GM19455 (cell line): ENCODE measurements around the gene HEATR1.
"Not testable (repeated sequence)": the region's sequence is repeated elsewhere in the genome, so short reads cannot be mapped to it uniquely, and the experiment has no call there.

ENCODE experiments used
- ATAC-seq: cut with Tn5 transposase; IDR thresholded peaks from one replicate; pipeline ENCODE4 v1.9.1; 2021; ENCODE audit not compliant: unreplicated experiment

The HEATR1 gene

DNA sequence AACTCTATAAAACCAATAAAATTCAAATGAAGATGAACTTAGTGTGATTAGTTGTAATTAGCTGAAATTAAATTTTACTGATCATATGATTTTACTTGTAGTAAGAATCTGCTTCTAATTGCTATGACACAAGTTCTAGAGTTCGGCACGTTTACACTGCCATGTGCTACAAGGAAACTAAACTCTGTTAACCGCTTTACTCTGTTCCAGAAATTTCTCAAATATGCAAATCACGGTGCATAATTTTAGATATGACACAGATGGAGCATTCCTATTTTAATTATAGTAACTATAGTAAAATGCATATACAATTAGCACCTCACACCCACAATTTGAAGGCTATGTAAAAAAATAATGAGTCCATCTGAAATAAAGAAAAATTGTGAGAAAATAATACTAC, 14.8 kb downstream of the HEATR1 start:
- ATAC-seq = no peak

DNA sequence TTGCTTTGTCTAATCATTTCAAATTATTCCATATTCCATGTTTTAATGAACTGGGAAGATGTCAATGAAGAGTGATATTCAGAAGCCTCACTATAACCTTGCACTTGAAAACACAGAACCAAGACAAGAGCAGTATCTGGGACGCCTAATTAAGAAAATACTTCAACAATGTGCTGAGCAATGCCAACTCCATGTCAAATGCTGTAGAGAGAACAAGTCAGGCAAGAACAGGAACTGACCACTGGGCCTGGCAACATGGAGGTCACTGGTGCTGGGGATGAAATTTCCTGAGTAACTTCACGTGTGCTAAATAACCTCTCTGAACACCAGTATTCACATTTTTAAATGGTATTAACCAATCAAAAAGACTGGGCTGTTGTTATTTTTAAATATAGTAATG, 22.8 kb downstream of the HEATR1 start:
- ATAC-seq = no peak

DNA sequence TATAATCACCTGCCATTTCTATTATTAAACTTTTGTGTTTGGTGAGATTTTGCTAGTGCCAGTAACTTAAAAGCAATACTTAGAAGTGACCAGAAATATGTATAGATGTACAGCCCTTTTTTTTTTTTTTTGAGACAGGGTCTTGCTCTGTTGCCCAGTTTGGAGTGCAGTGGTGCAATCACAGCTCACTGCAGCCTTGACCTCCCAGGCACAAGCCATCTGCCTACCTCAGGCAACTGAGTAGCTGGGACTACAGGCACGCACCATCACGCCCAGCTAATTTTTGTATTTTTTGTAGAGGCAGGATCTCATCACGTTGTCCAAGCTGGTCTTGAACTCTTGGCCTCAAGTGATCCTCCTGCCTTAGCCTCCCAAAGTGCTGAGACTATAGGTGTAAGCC, 23.9 kb downstream of the HEATR1 start:
- not testable (repeated sequence) for ATAC-seq

DNA sequence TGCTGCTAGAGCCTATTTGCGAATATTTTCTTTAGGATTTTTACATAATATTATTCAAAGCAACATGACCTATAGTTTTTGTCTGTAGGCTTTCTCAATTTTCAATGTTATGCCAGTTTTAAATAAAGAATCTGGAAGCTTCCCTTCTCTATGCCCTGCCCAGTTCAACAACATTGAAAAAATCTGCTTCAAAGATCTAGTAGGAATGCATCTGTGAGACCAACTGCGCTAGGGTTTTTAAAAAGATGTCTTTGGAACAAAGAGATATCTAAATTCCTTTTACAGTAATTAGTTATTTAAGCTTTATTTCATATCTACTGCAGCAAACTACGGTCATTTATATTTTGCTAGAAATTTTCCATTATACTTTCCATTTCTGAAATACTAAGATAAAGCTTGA, 25.7 kb downstream of the HEATR1 start:
- ATAC-seq = no peak

DNA sequence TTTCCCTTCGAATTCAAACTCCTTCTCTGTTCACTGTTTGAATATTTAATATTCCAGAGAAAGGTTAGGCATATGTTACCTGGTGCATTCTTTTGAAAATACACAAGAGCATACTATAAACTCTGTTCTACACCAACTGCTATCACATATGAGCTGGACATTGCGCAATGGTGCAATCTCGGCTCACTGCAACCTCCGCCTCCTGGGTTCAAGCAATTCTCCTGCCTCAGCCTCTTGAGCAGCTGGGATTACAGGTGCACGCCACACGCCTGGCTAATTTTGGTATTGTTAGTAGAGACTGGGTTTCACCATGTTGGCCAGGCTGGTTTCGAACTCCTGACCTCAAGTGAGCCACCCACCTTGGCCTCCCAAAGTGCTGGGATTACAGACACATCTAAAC, 27.3 kb downstream of the HEATR1 start:
- not testable (repeated sequence) for ATAC-seq

DNA sequence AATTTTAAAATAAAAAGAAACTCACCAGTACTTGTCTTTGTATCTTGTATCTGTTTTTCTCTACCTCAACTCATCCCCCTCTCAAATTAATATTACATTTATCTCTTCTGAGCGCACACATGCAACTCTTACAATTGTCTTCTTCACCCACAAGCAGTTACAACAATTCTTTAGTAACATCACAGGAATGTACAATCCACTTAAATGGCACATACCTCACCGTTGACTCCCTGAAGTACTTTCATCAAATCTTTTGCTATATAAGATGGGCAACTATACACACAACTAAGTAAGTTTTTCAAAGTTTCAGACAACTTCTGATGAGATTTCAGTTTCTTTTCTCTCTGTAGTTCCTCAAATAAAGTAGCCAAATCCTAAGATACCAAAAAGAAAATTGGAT, 28.3 kb downstream of the HEATR1 start:
- ATAC-seq = no peak

DNA sequence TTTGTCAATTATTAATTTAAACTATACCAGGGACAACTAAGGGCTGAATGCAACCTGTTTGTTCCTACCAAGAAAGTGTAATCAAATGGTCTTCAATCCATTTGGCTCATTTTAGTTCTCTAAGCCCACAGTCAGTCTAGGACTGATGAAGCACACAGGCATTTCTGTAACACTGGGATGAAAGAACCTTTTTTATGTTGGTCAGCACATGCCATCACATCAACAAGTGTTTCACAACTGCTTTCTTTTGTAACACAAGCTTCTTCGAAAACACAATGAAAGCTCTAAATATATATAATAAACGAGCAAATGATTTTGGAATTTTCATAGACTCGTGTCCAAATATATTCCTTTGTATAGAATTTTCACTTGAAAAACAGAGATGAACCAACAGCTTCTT, 28.8 kb downstream of the HEATR1 start:
- no peak for ATAC-seq

DNA sequence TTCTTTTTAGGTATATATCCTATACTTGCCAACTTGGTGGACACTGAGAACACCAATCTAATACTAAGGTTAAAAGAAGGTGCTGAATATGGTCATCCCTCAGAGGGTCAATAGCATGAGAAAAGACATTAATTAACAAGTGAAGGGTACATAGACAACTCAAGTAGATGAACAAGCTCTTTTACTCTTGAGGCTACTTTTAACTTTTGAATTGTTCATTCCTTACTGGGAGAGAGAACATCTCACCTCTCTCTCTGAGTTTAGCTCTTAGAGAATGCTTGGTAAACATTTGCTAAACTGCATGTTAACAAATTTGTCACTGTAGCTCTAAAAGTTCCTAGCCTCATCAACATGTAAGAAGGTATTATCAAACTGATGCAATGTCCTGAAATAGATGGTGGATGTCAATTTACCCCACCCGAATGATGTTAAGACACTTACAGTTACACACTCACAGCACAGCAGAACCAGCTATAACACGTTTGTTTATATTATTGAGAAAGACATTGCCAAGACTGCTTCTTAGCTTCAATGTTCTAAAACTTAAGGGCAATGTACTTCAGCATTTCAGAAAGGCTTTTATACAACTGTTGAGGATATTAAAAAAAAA, 35.9 kb downstream of the HEATR1 start:
- no peak for ATAC-seq

DNA sequence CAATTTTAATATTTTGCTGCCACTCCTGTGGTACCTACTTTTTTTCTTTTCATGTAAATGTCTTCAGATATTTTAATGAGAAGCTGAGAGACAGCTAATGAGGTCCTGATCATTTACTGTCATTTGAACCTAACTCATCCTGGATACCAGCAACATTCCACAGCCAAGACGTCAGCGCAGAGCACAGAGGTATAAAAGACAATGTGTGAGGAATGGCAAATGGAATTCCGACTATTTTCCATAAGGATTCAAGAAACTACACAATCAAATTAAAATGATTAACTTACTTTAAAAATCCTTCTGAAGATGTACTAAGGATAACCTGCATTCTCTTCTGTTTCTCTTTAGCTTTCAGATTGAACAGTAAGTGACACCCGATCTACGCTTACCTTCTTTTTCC, 38.8 kb downstream of the HEATR1 start:
- ATAC-seq = no peak

DNA sequence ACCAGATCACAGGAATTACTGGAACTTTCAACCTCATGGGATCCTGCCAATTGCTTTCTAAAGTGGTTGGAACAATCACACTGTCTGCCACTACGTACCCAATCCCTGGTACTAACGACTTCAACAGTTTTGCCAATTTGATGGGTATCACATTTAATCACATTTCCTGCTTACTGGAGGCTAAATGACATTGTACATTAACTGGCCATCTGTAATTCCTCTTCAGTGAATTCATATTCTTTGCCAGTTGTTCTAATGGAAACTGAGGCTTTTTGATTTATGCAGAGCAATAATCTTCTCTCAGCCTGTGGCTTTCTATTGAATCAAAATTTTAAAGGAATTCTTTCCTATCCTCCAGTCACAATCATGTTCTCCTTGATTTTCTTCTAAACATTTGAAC, 42.3 kb downstream of the HEATR1 start:
- no peak for ATAC-seq

DNA sequence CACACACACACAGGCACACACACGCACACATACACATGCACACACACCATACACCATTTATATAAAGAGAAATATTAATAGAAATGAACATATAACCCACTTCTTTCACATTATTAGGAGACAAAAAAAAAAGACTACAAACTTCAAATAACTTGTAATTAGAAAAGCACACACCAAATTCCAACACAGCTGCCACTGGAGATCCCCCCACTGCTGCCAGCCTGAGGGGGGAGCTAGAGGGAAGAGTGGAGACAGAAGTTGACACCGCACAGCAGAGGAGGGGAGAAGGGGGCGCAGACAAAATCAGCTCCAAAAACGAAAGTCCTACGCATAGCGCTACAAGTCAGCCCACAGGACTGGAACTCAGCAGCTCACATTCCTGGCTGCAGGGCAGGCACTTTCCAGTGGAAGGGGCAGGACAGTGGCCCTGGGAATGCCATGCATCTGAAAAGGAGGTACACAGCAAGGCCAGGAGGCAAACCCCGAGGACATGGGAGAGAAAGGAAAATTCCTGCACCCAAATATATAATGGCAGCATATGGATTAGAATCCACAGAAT, 44.0 kb downstream of the HEATR1 start:
- no peak for ATAC-seq

DNA sequence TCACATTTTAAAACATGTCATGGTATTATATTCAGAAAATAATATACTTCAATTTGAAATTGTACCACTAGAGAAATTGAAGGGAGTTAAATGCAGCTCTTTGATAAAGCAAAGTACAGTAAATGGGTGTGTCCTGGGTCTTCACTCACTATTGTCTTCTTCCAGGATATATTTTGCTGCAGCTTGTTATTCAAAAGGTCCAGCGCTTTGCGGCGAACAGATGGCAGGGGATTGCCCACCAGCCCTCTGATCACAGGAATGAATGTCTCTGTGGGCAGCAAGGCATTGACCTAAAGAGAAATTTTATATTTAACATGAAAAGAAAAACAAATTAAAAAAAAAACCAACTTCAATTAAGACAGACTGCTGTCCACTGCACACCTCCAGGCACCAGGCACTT, 45.5 kb downstream of the HEATR1 start:
- ATAC-seq = no peak

DNA sequence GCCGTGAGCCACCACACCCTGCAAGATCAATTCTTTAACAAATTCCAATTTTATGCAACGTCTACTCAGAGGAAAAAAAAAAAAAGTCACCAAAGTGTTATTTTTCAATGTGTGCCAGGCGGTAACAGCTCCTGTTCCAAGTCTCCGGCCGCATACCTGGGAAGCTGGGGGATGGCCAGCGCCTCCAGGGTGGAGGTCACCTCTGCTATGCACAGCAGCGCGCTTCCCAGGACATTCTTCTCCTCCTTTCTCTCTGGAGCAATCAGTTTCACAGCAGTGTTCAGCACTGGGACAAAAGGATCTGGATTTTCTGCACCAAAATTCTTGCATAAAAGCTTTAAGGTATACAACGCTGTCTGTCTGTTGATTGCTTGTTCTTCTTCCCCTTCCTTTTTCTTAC, 46.2 kb downstream of the HEATR1 start:
- ATAC-seq = no peak

DNA sequence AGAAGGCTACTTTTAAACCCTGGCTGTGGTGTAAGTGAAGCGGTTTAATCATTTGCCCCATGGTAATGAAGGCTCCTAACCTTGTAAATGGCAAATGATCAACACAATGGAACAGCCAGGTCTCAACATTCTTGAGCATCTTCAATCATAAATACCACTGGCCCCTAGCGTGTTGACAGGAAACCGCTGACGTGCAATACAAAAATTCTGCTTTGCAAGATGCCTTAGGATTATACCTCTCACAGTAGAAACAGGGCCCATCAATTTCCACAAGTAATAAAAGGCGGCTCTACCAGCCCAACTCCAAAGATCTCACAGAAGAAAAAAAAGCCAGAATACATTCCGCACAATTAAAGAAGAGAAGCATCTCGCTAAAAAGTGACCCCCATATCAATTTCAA, 47.7 kb downstream of the HEATR1 start:
- no peak for ATAC-seq

DNA sequence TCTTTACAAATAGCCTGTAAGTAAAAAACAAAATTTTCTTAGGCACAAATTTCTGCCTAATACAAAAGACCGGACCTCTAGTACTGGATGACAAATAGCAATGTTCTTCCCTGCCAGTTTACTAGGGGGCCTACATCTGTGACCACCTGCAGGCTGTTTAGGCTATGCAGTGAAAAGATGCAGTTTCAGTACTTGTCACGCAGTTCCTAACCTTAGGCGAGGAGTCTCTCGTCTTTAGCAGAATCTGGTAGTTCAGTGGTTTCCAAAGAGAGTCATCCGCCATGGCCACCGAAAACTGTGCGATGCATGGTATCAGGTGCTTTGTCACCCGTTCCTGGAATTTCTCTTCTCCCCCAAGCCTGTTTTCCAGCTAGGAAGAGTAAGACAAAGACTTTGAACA, 50.9 kb downstream of the HEATR1 start:
- no peak for ATAC-seq

DNA sequence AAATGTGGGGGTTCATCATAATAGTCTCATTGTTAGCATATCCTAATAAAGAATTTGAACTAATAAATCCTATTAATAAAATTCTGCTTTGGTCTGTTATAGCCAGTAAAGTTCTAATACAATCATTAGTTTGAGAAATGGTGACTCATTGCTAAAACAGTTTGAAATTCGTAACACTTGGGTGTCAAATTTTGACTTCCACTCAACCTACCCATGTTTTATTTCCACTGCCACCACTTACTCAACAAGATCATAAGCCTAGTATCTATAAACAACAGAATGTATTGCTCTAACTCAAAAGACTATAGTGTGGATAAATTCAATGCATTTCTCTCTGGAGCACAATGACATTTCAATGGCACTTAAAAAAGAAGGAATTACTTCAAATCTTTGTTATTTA, 51.4 kb downstream of the HEATR1 start:
- ATAC-seq = no peak

DNA sequence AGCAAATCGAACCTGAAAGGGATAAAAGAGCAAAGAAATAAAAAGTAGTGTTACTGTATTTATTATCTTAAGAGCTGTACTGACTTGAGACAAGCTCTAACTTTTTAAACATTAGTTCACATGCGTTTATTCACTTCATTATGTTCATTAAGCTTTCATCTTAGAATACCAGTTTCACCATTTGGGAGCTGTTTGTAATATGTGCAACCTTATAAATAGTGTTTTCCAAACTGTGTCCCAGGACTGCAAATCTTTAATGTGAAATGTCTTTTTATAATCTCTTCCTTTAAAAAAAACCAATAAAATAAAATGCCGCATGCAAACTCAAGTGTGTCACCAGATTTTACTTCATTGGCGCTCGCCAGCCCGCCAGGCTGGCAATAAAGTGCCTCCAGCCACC, 52.2 kb downstream of the HEATR1 start:
- ATAC-seq = no peak

DNA sequence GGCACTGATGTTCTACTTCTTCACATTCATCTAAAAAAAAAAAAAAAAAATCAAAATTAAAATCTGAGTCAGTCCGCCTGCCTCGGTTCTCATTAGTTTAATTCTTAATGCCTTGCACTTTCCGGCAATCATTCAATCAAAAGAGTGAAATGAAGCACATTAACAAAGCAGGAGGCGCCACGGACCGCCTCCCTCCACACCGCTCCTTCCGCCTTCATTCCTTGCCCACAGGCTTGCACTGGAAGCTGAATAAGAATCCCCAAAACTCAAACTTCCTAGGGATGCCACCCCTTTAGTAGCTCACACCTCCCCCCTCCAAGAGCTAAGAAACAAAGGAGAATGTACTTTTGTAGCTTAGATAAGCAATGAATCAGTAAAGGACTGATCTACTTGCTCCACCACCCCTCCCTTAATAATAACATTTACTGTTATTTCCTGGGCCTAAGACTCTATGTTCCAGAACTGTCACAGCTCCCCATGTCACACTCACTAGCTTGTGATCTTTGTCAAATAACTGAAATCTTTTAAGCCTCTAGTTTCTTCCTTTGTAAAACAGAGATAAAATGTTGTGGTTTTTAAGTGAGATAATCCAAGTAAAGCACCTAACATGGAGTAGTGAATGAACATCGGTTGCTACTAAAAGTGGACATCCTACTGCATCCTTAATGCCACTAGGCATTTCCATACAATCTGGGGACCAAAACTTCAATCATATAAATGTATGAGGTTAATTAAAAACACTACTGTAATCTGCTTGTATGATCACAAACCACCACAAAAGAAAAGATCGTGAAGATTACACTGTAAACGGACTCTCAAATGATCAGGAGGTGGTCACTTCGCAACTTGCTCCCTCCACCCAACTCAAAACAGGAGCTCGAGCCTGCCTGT, 53.1 kb downstream of the HEATR1 start:
- ATAC-seq = no peak

DNA sequence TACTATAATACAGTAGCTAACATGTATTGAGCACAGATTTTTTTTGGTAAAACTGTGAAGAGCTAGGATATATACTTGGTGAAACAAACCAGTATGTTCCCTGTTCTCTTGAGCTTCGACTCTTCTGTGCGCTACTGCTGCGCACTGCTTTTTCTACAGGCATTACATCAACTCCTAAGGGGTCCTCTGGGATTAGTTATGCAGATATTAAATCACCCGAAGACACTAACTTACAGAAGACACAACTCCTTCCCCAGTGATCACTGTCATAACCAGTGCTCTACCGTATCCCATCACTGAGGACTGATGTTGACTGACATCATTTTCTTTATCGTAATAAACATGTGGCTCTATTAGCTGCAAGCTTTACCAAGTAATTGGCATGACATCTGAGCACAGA, 55.9 kb downstream of the HEATR1 start:
- no peak for ATAC-seq

DNA sequence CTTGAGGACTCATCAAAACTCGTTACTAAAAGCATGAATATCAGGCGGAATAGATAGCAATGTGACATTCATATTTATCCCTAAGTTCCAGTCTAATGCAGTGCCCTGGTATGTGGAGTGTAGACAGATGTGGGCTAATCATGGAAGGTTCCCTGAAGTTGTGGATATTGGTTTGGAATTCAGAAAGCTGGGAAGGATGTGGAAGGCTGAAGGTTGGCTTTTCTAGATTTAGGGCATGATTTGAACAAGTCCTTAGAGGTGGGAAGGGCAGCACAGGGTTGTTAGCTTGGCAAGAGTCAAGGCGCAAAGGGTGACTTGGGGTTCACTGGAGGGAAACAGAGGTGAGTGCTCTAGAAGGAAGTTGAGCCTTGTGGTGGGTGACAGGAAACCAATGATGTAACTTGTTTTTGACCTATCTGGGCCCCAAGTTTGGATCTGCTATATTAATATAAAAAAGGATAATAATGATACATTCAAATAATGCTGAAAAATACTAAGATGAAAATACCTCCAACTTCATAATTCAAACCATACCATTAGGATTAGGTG, 58.6 kb downstream of the HEATR1 start:
- ATAC-seq = no peak

DNA sequence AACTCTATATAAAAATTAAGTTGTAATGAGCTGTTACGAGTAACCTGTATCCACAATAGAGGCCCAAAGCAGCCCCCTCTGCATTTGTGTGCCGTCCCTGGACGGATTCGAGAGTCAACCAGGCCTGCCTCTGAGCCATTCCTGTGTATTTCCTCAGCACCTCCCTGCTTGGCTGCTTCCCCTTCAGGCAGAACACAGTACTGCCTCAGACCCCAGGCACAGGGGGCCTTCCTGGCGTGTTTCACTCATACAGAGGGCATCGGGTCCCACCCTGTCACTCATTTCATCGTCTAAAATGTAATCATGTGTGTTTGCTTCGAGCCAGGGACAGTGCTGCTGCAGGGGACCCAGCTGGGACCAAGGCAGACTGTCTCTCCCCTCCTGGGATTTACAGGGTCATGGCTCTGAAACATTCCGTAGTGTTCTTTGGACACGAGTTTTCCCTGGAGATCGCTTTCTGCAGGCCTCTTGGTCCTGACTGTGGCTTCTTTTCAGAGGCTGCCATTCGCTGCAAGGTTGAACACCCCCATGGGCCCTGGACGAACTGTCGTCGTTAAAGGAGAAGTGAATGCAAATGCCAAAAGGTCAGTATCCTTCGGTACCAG, 61.1 kb downstream of the HEATR1 start:
- no peak for ATAC-seq

DNA sequence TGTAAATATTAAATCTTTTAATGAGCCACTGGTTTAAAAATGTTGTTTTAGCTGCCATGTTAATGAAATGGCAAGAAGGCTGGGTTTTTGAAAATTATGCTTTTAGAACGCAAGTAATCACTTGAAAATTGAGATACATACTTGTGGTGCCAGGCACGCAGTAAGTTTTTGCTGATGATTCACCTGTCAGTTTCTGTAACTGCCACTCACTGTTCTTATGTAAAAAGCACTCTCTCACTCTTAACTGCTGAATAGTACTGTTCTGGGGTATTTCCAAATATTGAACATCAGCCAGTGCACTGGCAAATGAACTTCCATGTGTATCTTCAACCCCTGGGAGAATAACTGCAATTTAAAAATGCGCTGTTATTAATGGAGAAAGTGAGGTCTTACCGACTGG, 62.6 kb downstream of the HEATR1 start:
- no peak for ATAC-seq
